ENCODE results near the gene IGIP.

IGIP gene

GRCh38 chr5:140168371-140168770 is 42.6 kb downstream of the IGIP start:
- no peak for DNase-seq

DNA sequence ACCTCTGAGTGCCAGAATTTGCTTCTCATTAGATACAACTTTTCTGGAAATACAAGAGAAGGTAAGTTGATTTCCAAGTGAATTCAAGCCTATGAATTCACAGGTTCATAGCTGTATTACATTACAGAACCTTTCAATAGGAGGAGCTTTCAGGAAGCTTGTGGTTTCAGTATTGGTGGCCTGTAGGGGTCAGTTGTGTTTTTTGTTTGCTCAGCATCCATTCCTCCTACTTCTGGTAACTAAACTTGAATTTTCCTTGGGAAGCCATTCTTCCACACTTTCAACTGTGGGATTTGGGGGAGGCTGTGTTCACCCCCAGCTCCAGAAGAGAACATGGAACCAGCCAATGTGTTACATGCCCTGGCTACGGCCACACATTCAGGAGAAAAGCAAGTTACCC is 43.7 kb downstream of the IGIP start:
- no peak for DNase-seq

DNA sequence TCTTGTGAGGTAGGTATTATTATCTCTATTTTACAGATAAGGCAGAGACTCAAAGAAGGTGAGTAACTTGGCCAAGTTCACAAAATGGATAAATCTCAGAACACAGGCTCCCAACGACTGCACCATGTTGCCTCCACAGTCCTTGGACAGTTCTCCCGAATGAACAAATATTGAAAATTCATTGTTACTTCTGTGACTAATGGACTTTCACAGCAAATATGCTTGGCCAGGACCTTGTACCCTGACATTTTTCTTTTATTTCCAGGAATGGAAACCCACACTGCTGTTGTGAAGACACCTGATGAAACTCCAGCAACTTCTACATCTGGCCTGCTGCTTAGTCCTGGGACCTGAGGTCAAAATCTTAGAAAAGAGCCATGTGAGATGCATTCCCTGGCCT is 46.7 kb downstream of the IGIP start:
- no peak for DNase-seq

DNA sequence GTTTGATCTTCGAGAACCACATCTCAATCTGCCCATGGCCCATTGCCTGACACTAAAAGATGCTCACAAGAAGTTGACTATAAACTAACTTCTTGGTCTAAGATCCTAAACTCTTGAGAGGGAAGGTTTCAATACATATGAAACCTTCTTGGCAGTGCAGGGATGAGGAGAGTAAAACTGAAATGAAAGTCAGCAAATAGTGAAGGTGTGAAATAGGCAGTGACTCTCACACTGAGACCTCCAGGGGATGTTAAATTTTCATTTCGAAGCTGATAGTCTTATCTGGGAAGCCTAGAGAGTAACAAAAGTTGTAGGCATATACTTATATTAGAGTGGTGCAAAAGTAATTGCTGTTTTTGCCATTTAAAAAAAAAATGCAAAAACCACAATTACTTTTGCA is 48.3 kb downstream of the IGIP start:
- DNase-seq: no peak

DNA sequence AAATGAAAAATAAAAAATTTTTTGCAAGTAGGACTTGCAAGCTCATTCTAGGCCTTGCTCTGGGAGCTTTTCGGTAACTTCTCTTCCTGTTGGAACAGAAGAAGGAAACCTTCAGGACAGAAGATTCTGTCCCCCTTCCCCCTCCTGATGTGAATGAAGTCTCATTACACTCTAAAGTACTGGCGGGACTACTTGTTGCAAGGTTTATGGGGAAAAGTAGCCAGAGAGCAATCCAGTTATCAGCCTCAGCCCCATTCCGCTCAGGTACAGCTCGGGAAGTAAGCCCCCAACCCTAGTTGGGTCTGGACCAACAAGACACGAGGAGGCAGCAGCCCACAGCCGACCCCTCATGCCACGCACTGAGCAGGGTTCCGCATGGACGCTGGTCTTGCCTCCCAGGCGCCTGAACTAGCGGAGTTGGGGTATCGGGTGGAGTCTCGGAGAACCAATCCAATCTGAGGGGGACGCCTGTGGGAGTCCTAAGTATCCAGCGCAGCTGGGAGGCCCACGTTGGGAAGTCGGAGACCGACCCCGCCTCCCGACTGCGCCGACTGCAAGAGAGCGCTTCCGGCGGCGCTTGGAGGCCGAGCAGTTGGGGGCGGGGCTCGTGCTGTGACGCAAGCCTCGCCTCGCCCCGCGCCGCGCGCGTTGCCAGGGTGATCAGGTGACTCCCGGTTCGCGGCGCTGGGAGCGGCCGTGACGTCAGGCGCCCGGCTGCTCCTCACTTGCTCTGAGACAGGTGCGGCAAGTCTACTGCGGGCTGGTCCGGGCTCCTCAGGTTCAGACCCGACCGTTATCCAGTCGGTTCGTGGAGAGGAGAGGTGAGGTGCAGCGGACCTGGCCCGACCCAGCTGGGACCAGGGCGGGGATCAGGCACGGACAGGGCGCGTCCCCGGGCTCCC is 49.0 kb downstream of the IGIP start, which contains the start of gene CYSTM1:
TSS of gene CYSTM1 (plus strand) at position 724 of the 902 bp plus-strand sequence. CDS start 19,278 bp downstream, outside the sequence.
- DNase-seq: peak; percentile 36

- DNase-seq: no peak
Observed at GRCh38 chr5:140175367-140176030, 49.8 kb downstream of the IGIP start.

GRCh38 chr5:140176031-140176387 is 50.3 kb downstream of the IGIP start:
- no peak for DNase-seq

DNA sequence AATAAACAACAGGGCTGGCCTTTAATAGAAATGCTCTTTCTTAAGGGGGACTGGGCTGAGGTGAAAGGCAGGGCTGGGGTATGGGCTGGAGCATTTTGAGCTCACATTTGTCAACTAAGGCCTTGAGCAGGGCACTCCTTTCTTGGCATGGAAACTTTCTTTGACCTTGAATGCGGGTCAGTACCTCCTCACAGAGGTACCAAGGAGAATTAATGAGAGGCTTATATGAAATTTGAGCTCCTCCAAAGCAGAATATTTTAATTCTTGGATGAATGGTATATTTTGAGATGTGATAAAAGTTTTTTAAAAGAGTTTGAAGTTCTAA is 52.3 kb downstream of the IGIP start:
- no peak for DNase-seq

- no peak for DNase-seq
Observed at GRCh38 chr5:140178482-140179116, 52.9 kb downstream of the IGIP start.

Data from KG1 (cell line).